Measurements from ENCODE around the gene SRSF4. TPM values are rescaled to one million over a fixed set of nuclear protein-coding genes. Genes with fewer than 3 reads are reported as not detected.

The SRSF4 gene
- total and polyA plus RNA-seq, 10 of the 15 experiments (the other 5 are each of a cell fraction or from before 2014, with no cell fraction given): 17.2 to 107 (median 78.6) TPM

DNA sequence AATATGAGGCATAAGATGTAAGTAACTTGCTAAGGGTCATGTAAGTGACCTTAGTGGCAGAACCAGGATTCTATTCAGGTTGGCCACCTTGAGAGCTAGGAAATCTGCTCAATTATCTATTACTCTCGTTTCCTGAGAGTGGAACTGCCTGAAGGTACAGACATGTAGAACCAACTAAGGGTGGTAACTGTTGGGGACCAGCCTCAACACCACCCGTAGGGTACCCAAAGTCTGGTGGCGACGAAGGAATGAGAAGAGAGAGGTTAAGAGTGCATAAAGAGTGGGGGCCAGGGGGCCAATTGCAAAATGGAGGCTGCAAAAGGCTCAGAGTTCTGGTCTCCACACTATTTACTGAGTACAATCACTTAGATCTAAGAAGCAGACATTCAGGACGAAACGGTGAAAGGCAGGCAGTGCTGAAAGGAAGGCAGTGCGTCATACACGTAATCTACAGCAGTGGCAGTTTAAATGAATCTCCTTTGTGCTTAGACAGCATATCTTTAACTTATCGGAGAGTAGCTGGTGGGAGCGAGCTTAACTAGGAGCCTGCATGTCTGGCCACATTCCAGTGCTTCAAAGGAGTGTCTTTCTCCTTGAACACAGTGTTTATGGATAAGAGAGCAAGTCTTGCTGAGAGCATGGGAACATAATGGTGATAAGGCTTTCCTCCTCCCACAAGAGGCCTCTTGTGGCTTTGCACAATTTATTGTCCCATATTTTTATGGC lies 25.0 kb downstream of the SRSF4 start (continued):
- no peak for TF ChIP-seq CUX1 (IDR thresholded peaks at IDR 0.05; ENCODE audit: insufficient replicate concordance, low read depth, low read length)

GRCh38 chr1:29152046-29152805 lies 29.5 kb downstream of the SRSF4 start:
- Histone ChIP-seq H3K36me3 (ENCODE audit: control insufficient read depth in 2 of 2, insufficient read depth in 2 of 2, low read length in 1 of 2) (peaks cover 32 to 53% of the 10 kb centered on the region in 2 experiments), H2AFZ (ENCODE audit: control insufficient read depth, low read depth, low read length) (no peak overlapping the region), H3K4me1 (ENCODE audit: control insufficient read depth, insufficient read depth, low read length) (no peaks in the 10 kb centered on the region), H3K4me3 (no peak overlapping the region), H4K20me1 (ENCODE audit: control insufficient read depth, insufficient read depth) (no peaks in the 10 kb centered on the region), H3K27ac (ENCODE audit: control insufficient read depth, insufficient read depth) (no peak overlapping the region), H3K9ac (ENCODE audit: control insufficient read depth, insufficient read depth, low read length) (no peak overlapping the region), H3K9me3 (replicated peaks; ENCODE audit: control insufficient read depth, insufficient read depth, low read length) (no peaks in the 10 kb centered on the region), H3K4me2 (ENCODE audit: control insufficient read depth, insufficient read depth) (no peak overlapping the region), H3K79me2 (ENCODE audit: control insufficient read depth, insufficient read depth, low read length) (no peaks in the 10 kb centered on the region; the same call in 1 of the 2 replicates), H3K27me3 (replicated peaks in 1 of 2; ENCODE audit: control insufficient read depth in 2 of 2, insufficient read depth in 2 of 2, low read length in 1 of 2) (no peaks in the 10 kb centered on the region)
- 97% methylated on average over 8 of the region's 8 CpGs for WGBS (ENCODE audit: insufficient coverage, insufficient replicate concordance, low lambda C conversion rate, missing lambda C conversion rate)
- BruUV-seq (replicated peaks): no TSS peak
- ChIA-PET CTCF (interaction anchor here (0.6 kb wide), 1 partner anchor 1831 kb away, joined by 3 read pairs; no protein-coding TSS in a partner anchor), POLR2A (no interaction called here), SMC1A (ENCODE audit: uncharacterized antibody, unreplicated experiment) (interaction anchor here (0.6 kb wide), 1 partner anchor 78 kb away, joined by 3 read pairs; no protein-coding TSS in a partner anchor), RAD21 (ENCODE audit: unreplicated experiment) (no interaction called here)
- in situ Hi-C loops (cut with MboI): no loop called here
- intact Hi-C loops (cut with micrococcal nuclease; ENCODE audit: unreplicated experiment): no loop called here
- no peak for DNase-seq (ENCODE audit: low read depth, low spot score)
- no peak for ATAC-seq
- FAIRE-seq: no peak
- TF ChIP-seq NFYB (IDR thresholded peaks at IDR 0.05; ENCODE audit: insufficient read depth, low read depth, low read length) (no peak), MTA3 (IDR thresholded peaks at IDR 0.05; ENCODE audit: borderline replicate concordance, low read length) (no peak), BCL11A (IDR thresholded peaks at IDR 0.05; ENCODE audit: low read depth, low read length) (no peak), RB1 (IDR thresholded peaks at IDR 0.05; ENCODE audit: borderline replicate concordance) (no peak), PBX3 (IDR thresholded peaks at IDR 0.05; ENCODE audit: insufficient replicate concordance, low read depth, low read length) (no peak), RAD51 (IDR thresholded peaks at IDR 0.05) (no peak), STAT1 (conservative IDR thresholded peaks at IDR 0.05) (no peak), BRCA1 (IDR thresholded peaks at IDR 0.05; ENCODE audit: low read depth, low read length) (no peak), STAT3 (IDR thresholded peaks at IDR 0.05; ENCODE audit: low read depth, low read length) (no peak), HCFC1 (IDR thresholded peaks at IDR 0.05; ENCODE audit: low read length) (no peak), CBFB (IDR thresholded peaks at IDR 0.05; ENCODE audit: low read depth) (no peak), BCL3 (IDR thresholded peaks at IDR 0.05; ENCODE audit: borderline replicate concordance, insufficient read depth, low read depth, low read length, poor library complexity, severe bottlenecking) (no peak), CHD4 (IDR thresholded peaks at IDR 0.05) (no peak)

Measured in GM12878 (cell line).